Brain microvascular endothelial cell (primary cell): ENCODE measurements around the gene PDLIM7.

Experiments used
- DNase-seq: peaks from one replicate; pipeline ENCODE4 v3.0.0-alpha.2; 2020
- H3K27ac ChIP-seq: fragments of 250-450 bp; sonication (Bioruptor Pico); 2 replicates; pipeline ENCODE4 v1.5.1; 2020; ENCODE audit warnings: mild to moderate bottlenecking, moderate library complexity
- H3K27me3 ChIP-seq: fragments of 250-450 bp; sonication (Bioruptor Pico); replicated peaks from 2 replicates; pipeline ENCODE4 v1.5.1; 2020; ENCODE audit warnings: mild to moderate bottlenecking
- H3K36me3 ChIP-seq: fragments of 250-450 bp; sonication (Bioruptor Pico); replicated peaks from 2 replicates; pipeline ENCODE4 v1.5.1; 2020; ENCODE audit warnings: mild to moderate bottlenecking
- H3K4me3 ChIP-seq: 2 replicates; pipeline ENCODE4 v1.5.1; 2011; ENCODE audit warnings: low read depth, mild to moderate bottlenecking, control low read depth, low read length, moderate library complexity
- in situ Hi-C: cut with HindIII; loops from 2 replicates; pipeline ENCODE4 v1.10.0; 2017; ENCODE audit warnings: low sequenced_read_pairs, low pct_ligation_motif_present
- TF ChIP-seq, protein P1 (sequence below): IDR thresholded peaks from 2 replicates; pipeline ENCODE4 v1.5.1; 2011; ENCODE audit warnings: low read depth, mild to moderate bottlenecking, moderate library complexity, low read length, control low read depth, inconsistent platforms; ENCODE audit errors: missing control alignments

PDLIM7 gene

DNA sequence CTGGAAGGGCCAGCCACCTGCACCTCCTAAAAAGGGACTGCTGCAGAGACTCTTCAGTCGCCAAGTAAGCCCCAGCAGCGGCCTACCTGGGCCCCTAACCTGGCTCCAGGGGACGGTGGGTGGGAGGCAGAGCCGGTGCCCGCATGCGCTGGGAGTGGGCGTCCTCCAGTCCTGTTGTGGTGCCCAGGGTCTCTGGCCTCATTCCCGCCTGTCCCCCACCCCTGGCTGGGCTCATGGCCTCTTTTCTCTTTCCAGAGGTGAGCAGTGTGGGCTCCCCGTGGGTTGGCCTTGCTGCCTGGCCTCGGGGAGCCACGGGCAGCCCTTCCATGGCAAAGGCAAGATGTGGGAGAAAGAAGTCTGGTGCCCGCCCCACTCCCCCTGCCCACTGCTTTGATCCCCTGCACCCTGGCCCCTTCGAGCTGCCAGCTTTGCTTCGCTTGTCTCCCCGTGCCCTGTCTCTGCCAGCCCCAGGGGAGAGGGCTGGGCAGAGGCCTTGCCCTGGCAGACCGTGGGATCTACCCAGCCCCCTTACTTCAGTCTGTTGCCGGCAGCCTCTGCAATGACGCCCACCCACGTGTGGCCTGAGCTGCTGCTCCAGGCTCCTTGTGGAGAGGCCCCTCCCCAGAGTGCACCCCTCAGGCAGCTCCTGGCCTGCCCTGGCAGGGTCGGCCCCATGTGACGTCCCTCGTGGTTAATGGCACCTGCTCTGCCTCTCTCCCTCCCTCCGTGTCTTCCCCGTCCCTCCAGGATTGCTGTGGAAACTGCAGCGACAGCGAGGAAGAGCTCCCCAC is 56.2 kb downstream of the PDLIM7 start:
- Histone ChIP-seq H3K27me3 (no peaks in the 10 kb centered on the region), H3K4me3 (no peak overlapping the region), H3K27ac (no peak overlapping the region), H3K36me3 (peaks cover 18% of the 10 kb centered on the region)
- no peak for DNase-seq
- TF ChIP-seq, protein P1, sequence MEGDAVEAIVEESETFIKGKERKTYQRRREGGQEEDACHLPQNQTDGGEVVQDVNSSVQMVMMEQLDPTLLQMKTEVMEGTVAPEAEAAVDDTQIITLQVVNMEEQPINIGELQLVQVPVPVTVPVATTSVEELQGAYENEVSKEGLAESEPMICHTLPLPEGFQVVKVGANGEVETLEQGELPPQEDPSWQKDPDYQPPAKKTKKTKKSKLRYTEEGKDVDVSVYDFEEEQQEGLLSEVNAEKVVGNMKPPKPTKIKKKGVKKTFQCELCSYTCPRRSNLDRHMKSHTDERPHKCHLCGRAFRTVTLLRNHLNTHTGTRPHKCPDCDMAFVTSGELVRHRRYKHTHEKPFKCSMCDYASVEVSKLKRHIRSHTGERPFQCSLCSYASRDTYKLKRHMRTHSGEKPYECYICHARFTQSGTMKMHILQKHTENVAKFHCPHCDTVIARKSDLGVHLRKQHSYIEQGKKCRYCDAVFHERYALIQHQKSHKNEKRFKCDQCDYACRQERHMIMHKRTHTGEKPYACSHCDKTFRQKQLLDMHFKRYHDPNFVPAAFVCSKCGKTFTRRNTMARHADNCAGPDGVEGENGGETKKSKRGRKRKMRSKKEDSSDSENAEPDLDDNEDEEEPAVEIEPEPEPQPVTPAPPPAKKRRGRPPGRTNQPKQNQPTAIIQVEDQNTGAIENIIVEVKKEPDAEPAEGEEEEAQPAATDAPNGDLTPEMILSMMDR = no peak
- in situ Hi-C loops = loop anchor here (25.0 kb wide), 1 partner anchor 129 kb away; the partner anchor contains the start of genes MXD3, PRELID1 and RAB24

DNA sequence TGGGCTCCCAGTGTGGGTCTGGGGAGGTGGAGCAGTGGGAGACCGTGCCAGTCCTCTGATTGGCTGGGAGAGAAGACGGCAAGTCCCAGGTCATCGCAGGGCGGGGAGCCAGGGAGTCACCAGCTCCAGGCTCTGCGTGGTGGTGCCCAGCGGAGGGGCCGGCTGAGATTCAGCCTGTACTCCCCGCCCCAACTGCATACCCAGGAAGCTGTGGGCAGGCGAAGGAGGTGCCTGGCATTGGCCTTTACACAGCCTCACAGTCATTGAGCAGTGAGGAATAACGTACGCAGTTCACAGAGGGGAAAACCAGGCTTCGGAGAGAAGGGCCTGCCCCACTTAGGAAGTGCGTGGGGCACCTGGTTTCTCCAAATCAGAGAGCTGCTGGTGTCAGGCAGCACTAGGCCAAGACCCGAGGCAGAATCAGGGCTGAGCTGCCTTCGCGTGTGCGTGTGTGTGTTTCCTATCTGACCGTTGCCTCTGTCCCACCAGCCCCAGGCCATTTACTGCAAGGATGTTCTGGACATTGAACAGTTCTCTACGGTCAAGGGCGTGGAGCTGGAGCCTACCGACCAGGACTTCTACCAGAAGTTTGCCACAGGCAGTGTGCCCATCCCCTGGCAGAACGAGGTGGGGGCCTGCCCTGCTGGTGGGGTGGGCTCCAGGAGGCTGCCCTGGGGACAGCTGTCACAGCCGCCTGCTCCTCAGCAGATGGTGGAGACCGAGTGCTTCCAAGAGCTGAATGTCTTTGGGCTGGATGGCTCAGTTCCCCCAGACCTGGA is 57.0 kb downstream of the PDLIM7 start:
- Histone ChIP-seq H3K4me3 (no peak overlapping the region), H3K27me3 (no peaks in the 10 kb centered on the region), H3K27ac (no peak overlapping the region), H3K36me3 (peaks cover 24% of the 10 kb centered on the region)
- TF ChIP-seq, protein P1 = no peak
- in situ Hi-C loops = loop anchor here (25.0 kb wide), 1 partner anchor 128 kb away; the partner anchor contains the start of genes MXD3, PRELID1 and RAB24
- no peak for DNase-seq

DNA sequence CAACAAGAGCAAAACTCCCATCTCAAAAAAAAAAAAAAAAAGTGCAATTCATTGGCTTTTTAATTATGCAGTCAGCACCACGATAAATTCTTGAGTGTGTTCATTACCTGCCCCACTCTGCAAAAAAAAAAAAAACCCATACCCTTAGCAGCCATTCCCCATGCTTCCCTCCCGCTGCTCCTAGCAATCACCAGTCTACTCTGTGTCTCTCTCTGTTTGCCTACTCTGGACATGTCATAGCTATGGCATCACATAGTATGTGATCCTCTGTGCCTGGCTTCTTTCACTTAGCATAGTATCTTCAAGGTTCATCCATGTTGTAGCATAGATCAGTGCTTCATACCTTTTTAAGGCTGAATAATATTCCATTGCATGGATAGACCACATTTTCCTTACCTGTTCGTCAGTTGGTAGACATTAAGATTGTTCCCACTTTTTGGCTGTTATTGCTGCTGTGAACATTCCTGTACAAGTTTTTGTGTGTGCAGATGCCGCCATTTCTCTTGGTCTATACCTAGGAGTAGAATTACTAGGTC is 57.8 kb downstream of the PDLIM7 start:
- TF ChIP-seq, protein P1 = no peak
- Histone ChIP-seq H3K36me3 (peaks cover 32% of the 10 kb centered on the region), H3K27me3 (no peaks in the 10 kb centered on the region), H3K4me3 (no peak overlapping the region), H3K27ac (no peak overlapping the region)
- in situ Hi-C loops = loop anchor here (25.0 kb wide), 1 partner anchor 127 kb away; the partner anchor contains the start of genes MXD3, PRELID1 and RAB24
- no peak for DNase-seq

DNA sequence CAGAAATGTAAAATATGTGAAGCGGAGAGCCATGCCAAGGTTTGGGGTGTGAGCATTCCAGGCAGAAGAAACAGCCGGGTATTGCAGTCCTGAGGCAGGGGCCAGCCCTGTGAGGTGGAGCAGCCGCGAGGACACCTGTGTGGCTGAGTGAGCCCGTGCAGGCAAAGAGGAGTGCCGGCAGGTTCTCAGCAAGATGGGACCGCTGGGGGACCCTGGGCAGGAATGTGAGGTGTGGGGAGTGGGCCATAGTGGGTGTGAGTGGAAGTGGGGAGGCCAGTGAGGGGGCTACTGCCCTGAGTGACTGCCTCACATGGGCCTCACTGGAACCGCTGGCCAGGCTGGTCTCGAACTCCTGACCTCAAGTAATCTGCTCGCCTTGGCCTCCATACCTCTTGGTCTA is 58.9 kb downstream of the PDLIM7 start:
- Histone ChIP-seq H3K27ac (no peak overlapping the region), H3K36me3 (peaks cover 44% of the 10 kb centered on the region), H3K27me3 (no peaks in the 10 kb centered on the region), H3K4me3 (no peak overlapping the region)
- TF ChIP-seq, protein P1 = no peak
- in situ Hi-C loops = loop anchor here (25.0 kb wide), 1 partner anchor 126 kb away; the partner anchor contains the start of genes MXD3, PRELID1 and RAB24
- DNase-seq = no peak

DNA sequence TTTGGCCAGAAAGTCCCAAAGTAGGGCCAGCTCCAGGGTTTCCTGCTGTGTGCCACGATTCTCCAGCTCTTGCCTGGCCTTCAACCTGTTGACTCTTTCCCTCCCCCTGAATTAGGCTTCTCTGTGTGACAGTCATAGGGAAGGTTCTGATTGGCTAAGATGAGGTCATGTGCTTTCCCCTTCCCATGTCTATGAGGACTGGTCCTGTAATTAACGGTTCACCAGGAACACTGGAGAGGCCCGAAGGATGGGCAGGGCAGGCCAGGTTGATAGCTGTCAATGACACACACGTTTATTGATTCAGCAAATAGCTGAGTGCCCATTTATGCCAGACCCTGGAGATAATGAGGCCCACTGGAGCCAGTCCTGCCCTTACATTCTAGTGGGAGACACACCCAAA is 59.8 kb downstream of the PDLIM7 start:
- H3K27ac ChIP-seq = no peak overlapping the region
- DNase-seq = no peak
- no peaks in the 10 kb centered on the region for H3K27me3 ChIP-seq
- peaks cover 52% of the 10 kb centered on the region for H3K36me3 ChIP-seq
- in situ Hi-C loops = loop anchor here (25.0 kb wide), 1 partner anchor 125 kb away; the partner anchor contains the start of genes MXD3, PRELID1 and RAB24
- TF ChIP-seq, protein P1 = no peak
- H3K4me3 ChIP-seq = no peak overlapping the region
